ENCODE measurements around the gene NHERF1.

DNA sequence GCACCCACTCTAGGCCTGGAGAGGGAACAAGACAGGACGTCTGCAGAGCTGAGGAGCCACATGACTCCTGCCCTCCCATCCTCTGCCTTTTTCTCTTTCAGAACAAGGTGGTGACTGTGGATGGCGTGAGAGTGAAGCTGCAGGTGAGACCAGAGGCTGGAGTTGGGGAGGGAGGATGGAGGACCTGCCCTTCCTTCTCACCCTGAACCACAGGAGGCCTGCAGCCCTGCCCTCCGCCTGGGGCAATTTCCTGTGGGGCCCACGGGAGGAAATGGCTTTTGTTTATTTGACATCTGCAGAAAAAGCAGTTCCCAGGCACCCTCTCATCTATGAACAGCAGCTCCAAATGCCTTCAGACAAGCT, 6.3 kb upstream of the NHERF1 start:
- TF ChIP-seq POLR2A (IDR thresholded peaks at IDR 0.05; ENCODE audit: low read depth) (no peak), CTCF (IDR thresholded peaks at IDR 0.05) (no peak), EP300 (IDR thresholded peaks at IDR 0.05) (no peak)
